SHP77 (cell line): Measurements from ENCODE around the gene CAPNS1.
"Not testable (repeated sequence)": the region's sequence is repeated elsewhere in the genome, so short reads cannot be mapped to it uniquely, and the experiment has no call there.

Source experiments
- DNase-seq, 2 experiments: peaks; one replicate each; lab custom pipeline; 2025; lab: John Stamatoyannopoulos, UW

CAPNS1 gene

DNA sequence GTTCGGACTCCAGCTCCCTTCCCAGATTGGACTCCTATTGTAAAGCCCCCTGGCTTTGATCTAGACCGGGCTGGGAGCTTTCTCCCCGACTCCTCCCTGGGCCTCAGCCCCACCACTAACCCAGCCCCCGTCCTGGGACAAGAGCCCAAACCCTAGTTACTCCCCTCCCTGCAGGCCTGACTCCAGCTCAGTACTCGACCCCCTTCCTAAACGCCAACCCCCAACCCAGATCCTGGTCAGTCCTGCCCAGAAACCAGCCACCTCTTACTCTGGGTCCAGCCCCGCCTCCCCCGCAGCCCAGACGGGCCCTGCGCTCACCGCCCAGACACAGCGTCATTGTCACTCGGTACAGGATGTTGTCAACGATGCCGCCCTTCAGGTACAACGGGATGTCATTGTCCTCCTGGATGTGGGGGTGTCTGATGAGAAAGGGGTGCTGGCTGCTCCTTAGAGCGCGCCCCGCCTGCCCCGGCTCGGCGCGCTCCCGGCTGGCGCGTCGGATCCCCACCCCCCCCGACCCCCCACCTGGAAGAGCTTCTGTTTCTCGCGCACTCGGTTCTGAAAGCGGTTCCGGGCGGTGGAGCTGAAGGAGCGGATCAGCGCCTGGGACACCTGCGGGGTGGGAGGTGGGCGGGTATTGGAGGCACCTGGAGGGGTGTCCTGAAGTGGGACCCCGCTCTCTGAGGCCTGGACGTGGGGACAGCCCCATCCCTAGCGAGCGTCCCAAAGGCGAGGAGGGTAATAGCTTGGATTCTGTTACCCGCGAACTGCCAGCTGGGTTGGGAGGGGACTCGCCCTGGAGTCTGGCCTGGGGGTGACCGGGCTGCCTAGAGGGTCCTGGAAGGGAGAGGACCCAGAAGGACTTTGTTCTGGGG lies 11.5 kb downstream of the CAPNS1 start:
- no peak for DNase-seq

- DNase-seq: no peak
These were observed 12.1 kb downstream of the CAPNS1 start for GRCh38 chr19:36152019-36152351.

DNA sequence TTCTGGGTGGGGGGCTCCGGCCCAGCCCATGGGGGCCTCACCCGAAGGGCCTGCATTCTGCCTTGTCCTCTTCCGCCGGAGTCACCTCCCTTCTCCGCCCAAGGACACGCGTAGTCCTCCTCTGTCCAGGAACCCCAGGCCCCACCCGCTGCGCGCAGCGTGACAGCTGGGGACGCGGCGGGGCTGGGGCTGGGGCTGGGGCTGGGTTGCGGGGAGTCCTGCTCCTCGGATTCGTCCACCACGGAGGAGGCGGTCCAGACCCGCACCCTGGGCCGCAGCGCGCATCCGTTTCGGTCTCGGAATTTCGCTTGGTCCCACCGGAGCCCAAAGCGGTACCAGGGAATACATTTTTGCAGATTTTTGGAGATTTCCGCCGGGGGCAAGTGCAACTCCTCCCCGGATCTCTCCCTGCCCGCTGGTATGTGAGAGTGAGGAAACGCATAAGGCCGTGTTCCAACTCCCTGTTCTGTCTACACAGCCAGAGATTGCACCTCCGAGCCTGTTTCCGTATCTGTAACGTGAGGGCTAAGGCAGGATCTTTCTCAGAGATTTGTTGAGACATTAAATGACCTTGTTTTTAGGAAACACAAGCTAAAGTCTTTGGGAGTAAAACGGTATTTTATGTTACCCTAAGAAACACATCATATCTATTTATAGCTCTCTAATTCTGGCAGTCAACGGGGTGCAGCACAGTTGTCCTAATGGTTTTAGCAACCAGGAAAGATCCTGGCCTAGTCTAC lies 12.7 kb downstream of the CAPNS1 start, which contains the start of gene COX7A1:
COX7A1 (minus strand) TSS at position 96 of the 740 bp plus-strand sequence; CDS start at position 56, 40 bp downstream.
- no peak for DNase-seq

DNA sequence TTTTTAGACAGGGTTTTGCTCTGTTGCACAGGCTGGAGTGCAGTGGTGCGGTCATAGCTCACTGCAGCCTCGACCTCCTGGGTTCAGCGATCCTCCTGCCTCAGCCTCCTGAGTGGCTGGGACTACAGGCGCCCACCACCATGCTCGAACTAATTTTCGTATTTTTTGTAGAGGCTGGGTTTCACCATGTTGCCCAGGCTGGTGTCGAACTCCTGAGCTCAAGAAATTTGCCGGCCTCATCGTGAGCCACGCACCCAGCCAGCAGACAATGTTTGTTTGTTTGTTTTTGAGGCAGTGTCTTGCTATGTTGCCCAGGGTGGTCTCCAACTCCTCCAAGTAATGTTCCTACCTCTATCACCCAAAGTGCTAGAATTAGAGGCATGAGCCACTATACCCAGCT lies 13.3 kb downstream of the CAPNS1 start:
- DNase-seq: no peak

DNA sequence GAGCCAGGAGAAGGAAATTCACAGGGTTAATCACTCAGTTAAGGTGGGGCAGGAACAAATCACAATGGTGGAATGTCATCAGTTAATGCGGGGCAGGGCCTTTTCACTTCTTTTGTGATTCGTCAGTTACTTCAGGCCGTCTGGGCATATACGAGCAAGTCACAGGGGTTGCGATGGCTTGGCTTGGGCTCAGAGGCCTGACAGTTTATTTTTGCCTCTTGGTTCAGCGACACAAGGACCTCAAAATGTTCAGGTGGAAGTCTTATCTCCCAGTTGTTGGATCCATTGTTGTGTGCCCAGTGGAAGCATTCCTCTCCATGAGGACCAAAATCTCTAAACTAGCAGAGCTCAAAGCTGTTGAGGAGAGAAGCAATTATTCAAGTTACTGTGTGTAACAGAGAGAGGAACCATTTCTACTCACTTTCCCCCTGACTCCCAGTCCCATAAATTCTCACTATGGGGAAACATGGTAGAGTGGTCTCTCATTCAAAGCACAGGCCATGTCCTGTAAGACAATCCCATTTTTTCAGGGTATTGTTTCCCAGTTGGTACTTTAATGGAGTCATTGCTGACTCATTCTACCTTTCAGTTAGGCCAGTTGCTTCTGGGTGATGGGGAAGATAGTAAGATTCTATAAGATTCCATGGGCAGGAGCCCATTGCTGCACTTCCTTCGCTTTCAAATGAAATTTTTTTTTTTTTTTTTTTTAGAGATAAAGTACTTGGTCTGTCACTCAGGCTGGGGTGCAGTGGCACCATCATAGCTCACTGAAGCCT lies 21.1 kb downstream of the CAPNS1 start:
- no peak for DNase-seq

DNA sequence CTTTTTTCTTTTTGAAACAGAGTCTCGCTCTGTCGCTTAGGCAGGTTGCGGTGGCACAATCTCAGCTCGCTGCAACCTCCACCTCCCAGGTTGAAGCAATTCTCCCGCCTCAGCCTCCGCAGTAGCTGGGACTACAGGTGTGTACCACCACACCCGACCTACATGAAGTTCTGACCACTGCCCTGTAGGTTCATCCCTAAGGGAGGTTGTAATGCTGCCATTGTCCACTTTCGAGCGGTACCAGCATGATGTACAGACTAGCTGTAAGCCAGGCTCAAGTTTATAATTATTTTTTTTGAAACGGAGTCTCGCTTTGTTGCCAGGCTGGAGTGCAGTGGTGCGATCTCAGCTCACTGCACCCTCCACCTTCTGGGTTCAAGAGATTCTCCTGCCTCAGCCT lies 23.9 kb downstream of the CAPNS1 start:
- DNase-seq: no peak

DNA sequence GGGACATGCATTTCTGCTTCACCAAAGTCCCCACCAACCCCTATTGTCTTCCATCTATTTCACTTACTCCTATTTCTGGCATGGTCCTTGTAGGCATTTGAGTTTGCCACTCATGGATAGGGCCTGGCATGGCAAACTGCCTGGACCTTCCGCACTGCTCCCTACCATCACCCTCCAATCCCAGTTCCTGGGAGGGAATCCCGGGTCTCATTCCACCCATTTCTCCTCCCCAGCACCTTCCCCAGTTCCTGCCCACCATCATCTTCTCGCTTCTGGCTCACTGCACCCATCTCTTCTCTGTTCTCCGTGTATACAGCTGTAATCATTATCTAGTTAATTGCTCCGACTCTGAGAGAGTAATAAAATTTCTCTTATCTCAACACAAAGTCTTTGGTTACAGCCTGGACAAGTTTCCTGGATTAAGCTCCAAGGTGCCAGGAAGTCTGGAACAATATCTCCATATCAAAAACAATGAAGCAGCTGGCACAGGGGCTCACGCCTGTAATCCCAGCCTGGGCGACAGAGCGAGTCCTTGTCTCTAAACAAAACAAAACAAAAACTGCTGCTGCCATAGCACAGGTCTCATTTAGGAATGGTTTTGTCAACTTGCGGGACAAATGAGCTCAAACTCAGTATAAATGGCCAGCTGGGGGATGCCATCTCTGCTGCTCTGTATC lies 29.4 kb downstream of the CAPNS1 start:
- peak; percentile 28 to 33 for DNase-seq

DNA sequence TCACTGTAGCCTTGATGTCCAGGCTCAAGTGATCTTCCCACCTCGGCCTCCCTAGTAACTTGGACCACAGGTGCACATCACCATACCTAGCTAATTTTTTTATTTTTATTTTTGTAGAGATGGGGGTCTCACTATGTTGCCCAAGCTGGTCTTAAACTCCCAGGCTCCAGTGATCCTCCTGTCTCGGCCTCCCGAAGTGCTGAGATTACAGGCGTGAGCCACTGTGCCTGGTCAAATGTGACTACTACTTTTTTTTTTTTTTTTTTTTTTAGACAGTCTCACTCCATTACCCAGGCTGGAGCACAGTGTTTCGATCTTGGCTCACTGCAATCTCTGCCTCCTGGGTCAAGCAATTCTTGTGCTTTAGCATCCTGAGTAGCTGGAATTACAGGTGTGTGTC lies 33.0 kb downstream of the CAPNS1 start:
- DNase-seq: no peak

- DNase-seq: not testable (repeated sequence)
These were observed 34.0 kb downstream of the CAPNS1 start for GRCh38 chr19:36173846-36174245.

DNA sequence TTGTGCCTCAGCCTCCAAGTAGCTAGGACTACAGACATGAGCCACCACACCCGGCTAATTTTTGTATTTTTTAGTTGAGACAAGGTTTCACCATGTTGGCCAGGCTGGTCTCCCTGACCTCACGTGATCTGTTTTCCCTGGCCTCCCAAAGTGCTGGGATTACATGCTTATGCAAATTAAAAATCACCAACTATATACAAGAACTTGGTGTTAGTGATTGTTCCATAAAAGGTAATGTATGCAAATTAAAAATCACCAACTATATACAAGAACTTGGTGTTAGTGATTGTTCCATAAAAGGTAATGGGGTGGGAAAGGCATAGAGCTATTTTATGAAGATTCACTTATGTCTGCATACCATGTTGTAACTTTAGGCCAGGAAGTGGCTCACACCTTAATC lies 39.2 kb downstream of the CAPNS1 start:
- DNase-seq: not testable (repeated sequence)

DNA sequence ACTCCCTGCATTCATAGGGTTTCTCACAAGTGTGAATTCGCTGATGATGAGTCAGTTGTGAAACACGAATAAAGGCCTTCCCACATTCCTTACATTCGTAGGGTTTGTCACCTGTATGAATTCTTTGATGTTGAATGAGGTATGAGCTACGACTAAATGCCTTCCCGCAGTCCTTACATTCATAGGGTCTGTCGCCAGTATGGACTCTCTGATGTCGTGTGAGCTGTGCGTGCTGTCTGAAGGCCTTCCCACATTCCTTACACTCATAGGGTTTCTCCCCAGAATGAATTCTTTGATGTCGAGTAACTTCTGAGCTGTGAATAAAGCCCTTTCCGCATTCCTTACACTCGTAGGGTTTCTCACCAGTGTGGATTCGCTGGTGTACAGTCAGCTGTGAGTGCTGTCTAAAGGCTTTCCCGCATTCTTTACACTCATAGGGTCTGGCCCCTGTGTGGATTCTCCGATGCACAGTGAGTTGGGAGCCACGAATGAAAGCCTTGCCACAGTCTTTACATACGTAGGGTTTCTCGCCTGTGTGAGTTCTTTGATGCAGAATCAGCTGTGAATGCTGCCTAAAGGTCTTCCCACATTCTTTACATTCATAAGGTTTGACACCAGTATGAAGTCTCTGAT lies 42.9 kb downstream of the CAPNS1 start:
- DNase-seq: no peak

GRCh38 chr19:36183245-36183628 lies 43.4 kb downstream of the CAPNS1 start:
- DNase-seq: no peak

- DNase-seq: not testable (repeated sequence)
These were observed 46.9 kb downstream of the CAPNS1 start for GRCh38 chr19:36186722-36187121.

DNA sequence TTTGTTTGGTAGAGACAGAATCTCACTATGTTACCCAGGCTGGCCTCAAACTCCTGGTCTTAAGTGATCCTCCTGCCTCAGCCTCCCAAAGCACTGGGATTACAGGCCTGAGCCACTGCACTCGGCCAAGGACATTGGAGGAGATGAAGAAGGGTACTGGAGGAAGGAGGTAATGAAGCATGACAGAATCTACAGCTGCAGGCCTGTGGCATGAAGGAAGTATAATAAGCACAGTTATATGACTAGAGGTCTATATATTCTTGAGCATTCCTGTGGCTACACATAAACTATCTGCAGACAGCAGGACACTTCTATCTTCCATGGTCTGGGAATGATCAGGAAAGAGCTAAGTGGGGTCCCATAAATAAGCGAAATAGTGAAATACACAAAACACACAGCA lies 56.4 kb downstream of the CAPNS1 start:
- no peak for DNase-seq

DNA sequence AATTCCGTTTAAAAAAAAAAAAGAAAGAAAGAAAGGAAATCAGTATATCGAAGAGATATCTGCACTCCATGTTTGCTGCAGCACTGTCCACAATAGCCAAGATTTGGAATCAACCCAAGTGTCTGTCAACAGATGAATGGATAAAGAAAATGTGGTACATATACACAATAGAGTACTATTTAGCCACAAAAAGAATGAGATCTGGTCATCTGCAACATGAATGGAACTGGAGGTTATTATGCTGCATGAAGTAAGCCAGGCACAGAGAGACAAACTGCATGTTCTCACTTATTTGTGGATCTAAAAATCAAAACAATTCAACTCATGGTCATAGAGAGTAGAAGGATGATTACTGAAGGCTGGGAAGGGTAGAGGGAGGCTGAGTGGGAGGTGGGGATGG lies 58.3 kb downstream of the CAPNS1 start:
- DNase-seq: no peak
